H9 (cell line): Measurements from ENCODE around the gene DYRK3. TPM values are rescaled to one million over a fixed set of nuclear protein-coding genes. Genes with fewer than 3 reads are reported as not detected.
A peak's percentile ranks its signal among the peaks of the same experiment; 100 is the strongest.

Experiments used
- DNase-seq: peaks from one replicate; pipeline ENCODE4 v3.0.0-alpha.2; 2017
- H2AFZ ChIP-seq: one replicate; pipeline ENCODE4 v1.6.1; 2013; ENCODE audit warnings: mild to moderate bottlenecking, low read length, control low read depth, moderate library complexity
- H2AK5ac ChIP-seq: 2 replicates; pipeline ENCODE4 v1.6.1; 2013; ENCODE audit warnings: low read length, control low read depth, mixed read lengths; ENCODE audit not compliant: insufficient read length
- H2BK120ac ChIP-seq: one replicate; pipeline ENCODE4 v1.6.1; 2013; ENCODE audit warnings: low read depth, mild to moderate bottlenecking, low read length, control low read depth, inconsistent platforms; ENCODE audit not compliant: poor library complexity, severe bottlenecking
- H2BK12ac ChIP-seq: 2 replicates; pipeline ENCODE4 v1.6.1; 2013; ENCODE audit warnings: low read length, control low read depth, mixed read lengths, low read depth; ENCODE audit not compliant: insufficient read length
- H2BK15ac ChIP-seq: 2 replicates; pipeline ENCODE4 v1.6.1; 2013; ENCODE audit warnings: low read depth, low read length, control low read depth
- H2BK20ac ChIP-seq: one replicate; pipeline ENCODE4 v1.6.1; 2013; ENCODE audit warnings: low read depth, mild to moderate bottlenecking, low read length, control low read depth, inconsistent platforms; ENCODE audit not compliant: poor library complexity, severe bottlenecking
- H2BK5ac ChIP-seq: 2 replicates; pipeline ENCODE4 v1.6.1; 2013; ENCODE audit warnings: low read length, control low read depth, mixed read lengths; ENCODE audit not compliant: insufficient read length
- H3K14ac ChIP-seq: 2 replicates; pipeline ENCODE4 v1.6.1; 2013; ENCODE audit warnings: low read length, control low read depth; ENCODE audit not compliant: insufficient read depth
- H3K18ac ChIP-seq: 2 replicates; pipeline ENCODE4 v1.6.1; 2013; ENCODE audit warnings: low read depth, mild to moderate bottlenecking, mixed read lengths, low read length, control low read depth; ENCODE audit not compliant: insufficient read length
- H3K23ac ChIP-seq: 2 replicates; pipeline ENCODE4 v1.6.1; 2013; ENCODE audit warnings: low read length, control low read depth, mixed read lengths, low read depth; ENCODE audit not compliant: insufficient read length
- H3K23me2 ChIP-seq: 2 replicates; pipeline ENCODE4 v1.6.1; 2013; ENCODE audit warnings: low read depth, mild to moderate bottlenecking, mixed read lengths, low read length, control low read depth; ENCODE audit not compliant: insufficient read length, poor library complexity, severe bottlenecking
- H3K27ac ChIP-seq: 2 replicates; pipeline ENCODE4 v1.5.1; 2013; ENCODE audit warnings: low read length, control low read depth, mixed read lengths, low read depth; ENCODE audit not compliant: insufficient read length
- H3K27me3 ChIP-seq: 2 replicates; pipeline ENCODE4 v1.6.1; 2013; ENCODE audit warnings: low read length, control low read depth, inconsistent platforms; ENCODE audit not compliant: insufficient read depth
- H3K4ac ChIP-seq: 2 replicates; pipeline ENCODE4 v1.6.1; 2013; ENCODE audit warnings: low read depth, mild to moderate bottlenecking, control low read depth, inconsistent platforms, low read length, moderate library complexity
- H3K4me1 ChIP-seq: 2 replicates; pipeline ENCODE4 v1.6.1; 2013; ENCODE audit warnings: low read length, control low read depth, inconsistent platforms; ENCODE audit not compliant: insufficient read depth
- H3K4me2 ChIP-seq: 2 replicates; pipeline ENCODE4 v1.6.1; 2013; ENCODE audit warnings: low read length, control low read depth, mixed read lengths; ENCODE audit not compliant: insufficient read length, insufficient read depth
- H3K56ac ChIP-seq: 2 replicates; pipeline ENCODE4 v1.6.1; 2013; ENCODE audit warnings: low read depth, mild to moderate bottlenecking, mixed read lengths, low read length, control low read depth; ENCODE audit not compliant: insufficient read length
- H3K79me1 ChIP-seq: 2 replicates; pipeline ENCODE4 v1.6.1; 2013; ENCODE audit warnings: low read depth, mild to moderate bottlenecking, moderate library complexity, low read length, control low read depth, inconsistent platforms; ENCODE audit not compliant: insufficient read depth, poor library complexity, severe bottlenecking
- H3K79me2 ChIP-seq: 2 replicates; pipeline ENCODE4 v1.6.1; 2013; ENCODE audit warnings: low read length, control low read depth, inconsistent platforms; ENCODE audit not compliant: insufficient read depth
- H3K9ac ChIP-seq: 2 replicates; pipeline ENCODE4 v1.6.1; 2013; ENCODE audit warnings: low read length, control low read depth, mixed read lengths; ENCODE audit not compliant: insufficient read length; ENCODE audit errors: extremely low read depth
- H3K9me3 ChIP-seq: one replicate; pipeline ENCODE4 v1.6.1; 2013; ENCODE audit warnings: low read depth, low read length, inconsistent platforms; ENCODE audit not compliant: control insufficient read depth
- H3T11ph ChIP-seq: one replicate; pipeline ENCODE4 v1.6.1; 2013; ENCODE audit warnings: mild to moderate bottlenecking, low read length, control low read depth, inconsistent platforms
- H4K20me1 ChIP-seq: one replicate; pipeline ENCODE4 v1.6.1; 2013; ENCODE audit not compliant: control insufficient read depth, insufficient read length, insufficient read depth
- H4K5ac ChIP-seq: 2 replicates; pipeline ENCODE4 v1.6.1; 2013; ENCODE audit warnings: low read depth, mild to moderate bottlenecking, mixed read lengths, low read length, control low read depth; ENCODE audit not compliant: insufficient read length
- H4K8ac ChIP-seq: replicated peaks from 2 replicates; pipeline ENCODE4 v1.6.1; 2013; ENCODE audit warnings: low read length, control low read depth, mixed read lengths, low read depth; ENCODE audit not compliant: insufficient read length
- H4K91ac ChIP-seq: 2 replicates; pipeline ENCODE4 v1.6.1; 2013; ENCODE audit warnings: low read depth, mild to moderate bottlenecking, moderate library complexity, mixed read lengths, low read length, control low read depth; ENCODE audit not compliant: insufficient read length
- H3K27ac Mint-ChIP-seq, 3 experiments: 2 replicates in 2 of 3; 3 replicates in 1 of 3; pipeline ENCODE4 v1.8.0; 2020 to 2021; ENCODE audit warnings: mixed read lengths in 3 of 3, mild to moderate bottlenecking in 1 of 3, moderate library complexity in 1 of 3
- H3K27me3 Mint-ChIP-seq: 2 replicates; pipeline ENCODE4 v1.8.0; 2021; ENCODE audit warnings: low read depth, mild to moderate bottlenecking, moderate library complexity, mixed read lengths
- H3K36me3 Mint-ChIP-seq, 3 experiments: 2 replicates in 2 of 3; 3 replicates in 1 of 3; pipeline ENCODE4 v1.8.0; 2020 to 2021; ENCODE audit warnings: low read depth in 3 of 3, mixed read lengths in 3 of 3; ENCODE audit not compliant: insufficient read depth in 1 of 3
- H3K4me1 Mint-ChIP-seq, 2 experiments: 2 replicates each; pipeline ENCODE4 v1.8.0; 2020; ENCODE audit warnings: mixed read lengths in 2 of 2
- H3K4me3 Mint-ChIP-seq, 2 experiments: 2 replicates in 1 of 2; 3 replicates in 1 of 2; pipeline ENCODE4 v1.8.0; 2020 to 2021; ENCODE audit warnings: mild to moderate bottlenecking in 2 of 2, mixed read lengths in 2 of 2, moderate library complexity in 1 of 2
- H3K9me3 Mint-ChIP-seq, 2 experiments: 2 replicates in 1 of 2; 3 replicates in 1 of 2; pipeline ENCODE4 v1.8.0; 2020; ENCODE audit warnings: mild to moderate bottlenecking in 2 of 2, mixed read lengths in 2 of 2, moderate library complexity in 1 of 2
- WGBS: extraction: QIAGEN DNeasy Blood & Tissue Kit; methylation state at CpG from one replicate; pipeline ENCODE4 v1.1.7; 2013; ENCODE audit warnings: missing lambda C conversion rate, low lambda C conversion rate, mixed read lengths; ENCODE audit not compliant: insufficient read length; ENCODE audit errors: extremely low coverage; 5-methylcytosine and 5-hydroxymethylcytosine counted together
- total RNA-seq: library from RNA; stranded (reverse); gene quantifications from 2 replicates; pipeline ENCODE4 v1.2.1, GENCODE V29; 2021
- TF ChIP-seq, protein P1 (sequence below): fragments of 200-600 bp; sonication (generic); conservative IDR thresholded peaks from 3 replicates; pipeline ENCODE4 v1.8.0; 2021; ENCODE audit warnings: antibody characterized with exemption, mild to moderate bottlenecking

The DYRK3 gene
- total RNA-seq, 1 experiment from 2014 or later = 4.7 TPM

DNA sequence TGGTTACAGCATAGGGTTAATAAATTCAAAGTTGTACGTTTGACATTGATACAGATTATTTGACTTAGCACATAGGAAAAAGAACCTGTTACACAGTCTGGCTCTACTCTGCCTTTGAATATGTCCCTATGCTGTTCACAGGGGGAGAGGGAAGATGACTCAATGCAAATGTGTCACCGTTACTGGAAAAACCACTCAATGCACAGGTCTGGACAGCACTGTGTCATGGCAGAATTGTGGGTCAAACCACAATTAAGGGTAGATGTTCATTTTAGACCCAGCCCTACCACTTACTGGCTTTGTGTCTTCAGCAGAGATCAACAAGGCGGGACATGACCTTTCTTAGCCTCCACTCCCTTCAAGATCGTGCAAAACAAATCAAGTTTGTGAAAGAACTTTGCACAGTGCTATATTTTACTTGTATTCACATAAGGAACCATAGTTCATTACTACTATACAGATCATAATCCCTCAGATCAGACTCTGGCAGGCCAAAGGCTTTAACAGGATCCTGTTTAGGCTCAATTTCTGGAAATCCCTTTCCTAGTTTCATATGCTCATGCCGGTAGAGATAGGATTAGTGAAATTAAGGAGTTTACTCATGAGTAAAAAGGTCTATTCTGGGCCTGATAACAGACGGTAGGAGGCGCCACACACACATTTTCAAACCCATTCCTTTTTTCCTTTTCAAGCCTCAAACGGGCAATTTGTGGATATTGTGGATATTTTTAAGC is 45.1 kb upstream of the DYRK3 start:
- no peak overlapping the region for H4K5ac ChIP-seq
- H4K20me1 ChIP-seq = no peaks in the 10 kb centered on the region
- H2BK12ac ChIP-seq = no peak overlapping the region
- no peak overlapping the region for H3K9ac ChIP-seq
- H3K79me2 ChIP-seq = no peaks in the 10 kb centered on the region
- H3K56ac ChIP-seq = no peak overlapping the region
- TF ChIP-seq, protein P1, sequence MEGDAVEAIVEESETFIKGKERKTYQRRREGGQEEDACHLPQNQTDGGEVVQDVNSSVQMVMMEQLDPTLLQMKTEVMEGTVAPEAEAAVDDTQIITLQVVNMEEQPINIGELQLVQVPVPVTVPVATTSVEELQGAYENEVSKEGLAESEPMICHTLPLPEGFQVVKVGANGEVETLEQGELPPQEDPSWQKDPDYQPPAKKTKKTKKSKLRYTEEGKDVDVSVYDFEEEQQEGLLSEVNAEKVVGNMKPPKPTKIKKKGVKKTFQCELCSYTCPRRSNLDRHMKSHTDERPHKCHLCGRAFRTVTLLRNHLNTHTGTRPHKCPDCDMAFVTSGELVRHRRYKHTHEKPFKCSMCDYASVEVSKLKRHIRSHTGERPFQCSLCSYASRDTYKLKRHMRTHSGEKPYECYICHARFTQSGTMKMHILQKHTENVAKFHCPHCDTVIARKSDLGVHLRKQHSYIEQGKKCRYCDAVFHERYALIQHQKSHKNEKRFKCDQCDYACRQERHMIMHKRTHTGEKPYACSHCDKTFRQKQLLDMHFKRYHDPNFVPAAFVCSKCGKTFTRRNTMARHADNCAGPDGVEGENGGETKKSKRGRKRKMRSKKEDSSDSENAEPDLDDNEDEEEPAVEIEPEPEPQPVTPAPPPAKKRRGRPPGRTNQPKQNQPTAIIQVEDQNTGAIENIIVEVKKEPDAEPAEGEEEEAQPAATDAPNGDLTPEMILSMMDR = peak; percentile 70
- no peak overlapping the region for H2BK15ac ChIP-seq
- Mint-ChIP-seq H3K4me3 (no peak overlapping the region), H3K36me3 (peaks cover 10 to 28% (median 24%) of the 10 kb centered on the region in 3 experiments; a peak in 6 of 7 replicates), H3K27me3 (no peaks in the 10 kb centered on the region), H3K4me1 (0 out of 4 replicates have a peak, but pooled peaks cover 0 to 2% of the 10 kb centered on the region in 2 experiments), H3K9me3 (no peaks in the 10 kb centered on the region), H3K27ac (no peak overlapping the region)
- no peak overlapping the region for H2BK5ac ChIP-seq
- H4K8ac ChIP-seq = no peak overlapping the region
- no peak overlapping the region for H3K4ac ChIP-seq
- H3K18ac ChIP-seq = no peak overlapping the region
- H4K91ac ChIP-seq = no peak overlapping the region
- no peak overlapping the region for H3K4me2 ChIP-seq
- H2BK120ac ChIP-seq = no peak overlapping the region
- no peak overlapping the region for H3K27ac ChIP-seq
- no peaks in the 10 kb centered on the region for H3K79me1 ChIP-seq
- no peaks in the 10 kb centered on the region for H3K4me1 ChIP-seq
- no peaks in the 10 kb centered on the region for H3K9me3 ChIP-seq
- DNase-seq = no peak
- H3K14ac ChIP-seq = no peak overlapping the region
- H3K23ac ChIP-seq = no peak overlapping the region
- no peak overlapping the region for H2AK5ac ChIP-seq
- no peaks in the 10 kb centered on the region for H3K27me3 ChIP-seq
- H2AFZ ChIP-seq = no peak overlapping the region
- H2BK20ac ChIP-seq = no peak overlapping the region
- no CpG with 5 or more reads among the region's 8 CpGs for WGBS
- H3K23me2 ChIP-seq = no peaks in the 10 kb centered on the region
- H3T11ph ChIP-seq = no peak overlapping the region
